Stimulated activated CD8-positive, alpha-beta memory T cell treated with anti-CD3 and anti-CD28 coated beads, Interleukin-12 subunit alpha, Interleukin-12 subunit beta, amount 100 ng/mL, for 4 hours (primary cell): ENCODE results near the gene CCNC.

ENCODE experiments used
- DNase-seq: peaks from one replicate; pipeline ENCODE4 v3.0.0-alpha.2; 2020; ENCODE audit warnings: low read depth

The CCNC gene

GRCh38 chr6:99548706-99549105 lies 19.8 kb downstream of the CCNC start:
- DNase-seq: no peak

- DNase-seq: no peak
Measured at GRCh38 chr6:99547526-99547925, 20.9 kb downstream of the CCNC start.

GRCh38 chr6:99545442-99545841 lies 23.0 kb downstream of the CCNC start:
- DNase-seq: no peak

GRCh38 chr6:99543968-99544367 lies 24.5 kb downstream of the CCNC start:
- no peak for DNase-seq

- no peak for DNase-seq
Measured at GRCh38 chr6:99530627-99531026, 37.8 kb downstream of the CCNC start.

- DNase-seq: no peak
Measured at GRCh38 chr6:99522531-99522930, 45.9 kb downstream of the CCNC start.

- no peak for DNase-seq
Measured at GRCh38 chr6:99521633-99522151, 46.8 kb downstream of the CCNC start.

- DNase-seq: peak; percentile 49
Measured at GRCh38 chr6:99520855-99521632, 47.4 kb downstream of the CCNC start.

- no peak for DNase-seq
Measured at GRCh38 chr6:99519446-99519845, 49.0 kb downstream of the CCNC start.

- DNase-seq: no peak
Measured at GRCh38 chr6:99514089-99514488, 54.4 kb downstream of the CCNC start.

GRCh38 chr6:99512033-99512432 lies 56.4 kb downstream of the CCNC start:
- no peak for DNase-seq

- DNase-seq: no peak
Measured at GRCh38 chr6:99507648-99508047, 60.8 kb downstream of the CCNC start.

GRCh38 chr6:99501762-99502161 lies 66.7 kb downstream of the CCNC start:
- no peak for DNase-seq

GRCh38 chr6:99498421-99498820 lies 70.0 kb downstream of the CCNC start:
- DNase-seq: no peak

- no peak for DNase-seq
Measured at GRCh38 chr6:99495466-99495865, 73.0 kb downstream of the CCNC start.
